Peyer's patch (tissue), 4 donors: Measurements from ENCODE around the gene DCP1B.

ENCODE experiments used
- POLR2A ChIP-seq, 2 donors: fragments of 450-650 bp; IDR thresholded peaks; one replicate each; pipeline ENCODE4 v1.5.1; 2017; ENCODE audit warnings: antibody characterized with exemption in 2 of 2, mild to moderate bottlenecking in 2 of 2, moderate library complexity in 2 of 2
- TF ChIP-seq, protein P1 (sequence below), 6 experiments: fragments of 450-650 bp in 4 of 6; fragments of 200-600 bp in 2 of 6; sonication (generic) in 1 of 6; IDR thresholded peaks; one replicate each; pipeline ENCODE4 v1.5.1; 2017 to 2019; ENCODE audit warnings: antibody characterized with exemption in 6 of 6, mild to moderate bottlenecking in 3 of 6, moderate library complexity in 1 of 6

DNA sequence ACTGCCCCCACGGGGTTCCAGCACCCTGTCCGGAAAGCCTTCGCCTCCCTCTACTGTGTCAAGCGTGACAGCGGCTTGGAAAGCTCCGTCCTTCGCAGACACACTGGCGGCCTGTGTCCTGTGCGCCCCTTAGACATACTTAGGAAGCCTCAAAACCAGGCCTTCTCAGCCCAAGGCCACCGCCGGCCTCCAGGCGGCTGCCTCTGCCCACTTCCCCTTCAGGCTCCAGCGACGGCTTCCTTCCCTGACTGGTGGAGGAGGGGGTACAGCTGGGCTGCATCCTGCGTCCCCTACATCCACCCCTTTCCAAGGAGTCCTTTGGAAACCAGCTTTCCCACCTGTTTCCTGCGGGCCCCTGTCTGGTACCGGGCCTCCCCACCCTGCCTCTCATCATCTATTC is 83.3 kb downstream of the DCP1B start:
- TF ChIP-seq, protein P1, sequence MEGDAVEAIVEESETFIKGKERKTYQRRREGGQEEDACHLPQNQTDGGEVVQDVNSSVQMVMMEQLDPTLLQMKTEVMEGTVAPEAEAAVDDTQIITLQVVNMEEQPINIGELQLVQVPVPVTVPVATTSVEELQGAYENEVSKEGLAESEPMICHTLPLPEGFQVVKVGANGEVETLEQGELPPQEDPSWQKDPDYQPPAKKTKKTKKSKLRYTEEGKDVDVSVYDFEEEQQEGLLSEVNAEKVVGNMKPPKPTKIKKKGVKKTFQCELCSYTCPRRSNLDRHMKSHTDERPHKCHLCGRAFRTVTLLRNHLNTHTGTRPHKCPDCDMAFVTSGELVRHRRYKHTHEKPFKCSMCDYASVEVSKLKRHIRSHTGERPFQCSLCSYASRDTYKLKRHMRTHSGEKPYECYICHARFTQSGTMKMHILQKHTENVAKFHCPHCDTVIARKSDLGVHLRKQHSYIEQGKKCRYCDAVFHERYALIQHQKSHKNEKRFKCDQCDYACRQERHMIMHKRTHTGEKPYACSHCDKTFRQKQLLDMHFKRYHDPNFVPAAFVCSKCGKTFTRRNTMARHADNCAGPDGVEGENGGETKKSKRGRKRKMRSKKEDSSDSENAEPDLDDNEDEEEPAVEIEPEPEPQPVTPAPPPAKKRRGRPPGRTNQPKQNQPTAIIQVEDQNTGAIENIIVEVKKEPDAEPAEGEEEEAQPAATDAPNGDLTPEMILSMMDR (IDR thresholded peaks at IDR 0.05), result no peak
- TF ChIP-seq POLR2A (IDR thresholded peaks at IDR 0.05), result no peak
